CD14-positive monocyte (primary cell): ENCODE results near the gene HCFC2. TPM values are rescaled to one million over a fixed set of nuclear protein-coding genes. Genes with fewer than 3 reads are reported as not detected.

Experiments
- DNase-seq, 3 donors: peaks; one replicate each; pipeline ENCODE4 v3.0.0-alpha.2; 2011 to 2022
- H2AFZ ChIP-seq: 2 replicates; pipeline ENCODE4 v1.6.0; 2012; ENCODE audit warnings: mild to moderate bottlenecking, low read depth, low read length, inconsistent platforms; ENCODE audit not compliant: insufficient read depth, poor library complexity, severe bottlenecking
- H3K27ac ChIP-seq, 2 donors: 1 replicate in 1 of 2; 2 replicates in 1 of 2; pipeline ENCODE4 v1.5.1; 2012 to 2013; ENCODE audit warnings: low read length in 2 of 2, control low read depth in 1 of 2, inconsistent platforms in 1 of 2, low read depth in 1 of 2, mild to moderate bottlenecking in 1 of 2
- H3K27me3 ChIP-seq, 2 donors: one replicate each; pipeline versions ENCODE4 v1.6.0 to v1.6.1; 2011 to 2013; ENCODE audit warnings: low read length in 2 of 2; ENCODE audit not compliant: control insufficient read depth in 2 of 2, insufficient read depth in 2 of 2
- H3K36me3 ChIP-seq, 2 donors: replicated peaks in 1 of 2; 1 replicate in 1 of 2; 2 replicates in 1 of 2; pipeline versions ENCODE4 v1.5.1 to v1.6.1; 2012 to 2013; ENCODE audit warnings: low read length in 2 of 2, control low read depth in 1 of 2, inconsistent platforms in 1 of 2, mild to moderate bottlenecking in 1 of 2; ENCODE audit not compliant: insufficient read depth in 2 of 2, control insufficient read depth in 1 of 2
- H3K4me1 ChIP-seq, 2 donors: 1 replicate in 1 of 2; 2 replicates in 1 of 2; pipeline versions ENCODE4 v1.5.1 to v1.6.1; 2012 to 2013; ENCODE audit warnings: low read length in 2 of 2, control low read depth in 1 of 2, inconsistent platforms in 1 of 2, mild to moderate bottlenecking in 1 of 2, moderate library complexity in 1 of 2; ENCODE audit not compliant: insufficient read depth in 2 of 2, control insufficient read depth in 1 of 2
- H3K4me2 ChIP-seq: replicated peaks from 2 replicates; pipeline ENCODE3; 2012; ENCODE audit warnings: low read length, moderate library complexity, mild to moderate bottlenecking; ENCODE audit not compliant: poor library complexity, severe bottlenecking; ENCODE audit errors: extremely low read depth
- H3K4me3 ChIP-seq, 3 experiments: fragments of 200-600 bp in 1 of 3; sonication (generic) in 1 of 3; replicated peaks in 1 of 3; 1 replicate in 2 of 3; 2 replicates in 1 of 3; pipeline ENCODE4 v1.5.1; 2011 to 2013; ENCODE audit warnings: low read length in 3 of 3, mild to moderate bottlenecking in 3 of 3, control low read depth in 2 of 3, low read depth in 2 of 3, inconsistent platforms in 1 of 3, moderate library complexity in 1 of 3
- H3K79me2 ChIP-seq: 2 replicates; pipeline ENCODE4 v1.6.0; 2012; ENCODE audit warnings: mild to moderate bottlenecking, control low read depth, inconsistent platforms, low read length, moderate library complexity; ENCODE audit not compliant: insufficient read depth
- H3K9ac ChIP-seq: 2 replicates; pipeline ENCODE4 v1.6.0; 2017; ENCODE audit warnings: low read length, mild to moderate bottlenecking; ENCODE audit not compliant: insufficient read depth, poor library complexity, severe bottlenecking
- H3K9me3 ChIP-seq, 2 donors: replicated peaks in 1 of 2; 1 replicate in 1 of 2; 2 replicates in 1 of 2; pipeline versions ENCODE4 v1.5.1 to v1.6.1; 2012 to 2013; ENCODE audit warnings: low read length in 2 of 2, control low read depth in 1 of 2; ENCODE audit not compliant: control insufficient read depth in 1 of 2, insufficient read depth in 1 of 2
- H4K20me1 ChIP-seq: 2 replicates; pipeline ENCODE4 v1.6.0; 2012; ENCODE audit warnings: mild to moderate bottlenecking, low read length, control low read depth, moderate library complexity; ENCODE audit not compliant: insufficient read depth
- H3K27ac Mint-ChIP-seq, 7 donors: one replicate each; pipeline ENCODE4 v1.8.0; 2020; ENCODE audit warnings: mild to moderate bottlenecking in 7 of 7, mixed read lengths in 7 of 7, moderate library complexity in 6 of 7, inconsistent platforms in 2 of 7
- H3K27me3 Mint-ChIP-seq, 3 donors: one replicate each; pipeline ENCODE4 v1.8.0; 2021 to 2022; ENCODE audit warnings: low read depth in 3 of 3, mild to moderate bottlenecking in 3 of 3, mixed read lengths in 3 of 3, moderate library complexity in 3 of 3, inconsistent platforms in 1 of 3
- H3K36me3 Mint-ChIP-seq, 2 donors: one replicate each; pipeline ENCODE4 v1.8.0; 2020; ENCODE audit warnings: mixed read lengths in 2 of 2, inconsistent platforms in 1 of 2, mild to moderate bottlenecking in 1 of 2
- H3K4me1 Mint-ChIP-seq: one replicate; pipeline ENCODE4 v1.8.0; 2020; ENCODE audit warnings: mild to moderate bottlenecking, mixed read lengths
- H3K4me3 Mint-ChIP-seq, 2 donors: one replicate each; pipeline ENCODE4 v1.8.0; 2020; ENCODE audit warnings: mild to moderate bottlenecking in 2 of 2, mixed read lengths in 2 of 2, moderate library complexity in 1 of 2
- H3K9me3 Mint-ChIP-seq, 7 donors: one replicate each; pipeline ENCODE4 v1.8.0; 2020 to 2022; ENCODE audit warnings: mixed read lengths in 7 of 7, mild to moderate bottlenecking in 6 of 7, moderate library complexity in 6 of 7, inconsistent platforms in 2 of 7
- WGBS: methylation state at CpG from one replicate; pipeline ENCODE4 v1.1.5; 2013; ENCODE audit warnings: missing lambda C conversion rate; ENCODE audit not compliant: insufficient coverage; 5-methylcytosine and 5-hydroxymethylcytosine counted together
- intact Hi-C, 2 donors: fragments of 100-400 bp; cut with micrococcal nuclease; formaldehyde crosslinking; loops; one replicate each; pipeline versions ENCODE4 v1.15.0 to v1.15.1; 2023
- polyA plus RNA-seq, 3 donors: library from polyadenylated mRNA; depleted of rRNA in 1 of 3; unstranded in 2 of 3; stranded (reverse) in 1 of 3; fragments of 300-500 nt in 2 of 3; fragments of >200 nt in 1 of 3; fragmentation: Illumina TruSeq in 2 of 3; gene quantifications; 1 replicate in 2 of 3; 2 replicates in 1 of 3; pipeline ENCODE4 v1.2.3, GENCODE V29; 2012 to 2021
- TF ChIP-seq, protein P1 (sequence below): fragments of 200-600 bp; IDR thresholded peaks from one replicate; pipeline ENCODE4 v1.8.0; 2022; ENCODE audit warnings: antibody characterized with exemption, mild to moderate bottlenecking

Gene HCFC2
- polyA plus RNA-seq, 3 donors: 3.3 to 8.7 (median 4.3) TPM

DNA sequence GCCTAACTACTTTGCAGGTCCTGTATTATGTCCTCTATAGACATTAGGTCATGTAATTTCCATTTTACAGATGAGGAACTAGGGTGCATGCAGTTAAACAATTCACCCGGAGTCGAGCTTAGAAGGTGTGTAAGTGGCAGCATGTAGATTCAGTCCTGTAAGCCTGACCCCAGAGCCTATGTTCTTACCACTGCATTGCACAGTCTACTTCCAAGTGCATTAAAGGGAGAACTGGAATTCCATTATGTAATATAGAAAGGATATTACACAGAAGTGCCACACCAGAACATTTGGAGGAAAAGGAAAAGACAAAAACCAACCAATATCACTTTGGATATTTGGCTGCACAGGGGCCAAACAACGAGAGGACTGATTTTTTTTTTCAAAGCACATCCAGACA, 15.5 kb upstream of the HCFC2 start:
- H3K4me2 ChIP-seq: no peak overlapping the region
- H3K4me3 ChIP-seq: no peak overlapping the region
- H3K36me3 Mint-ChIP-seq: no peaks in the 10 kb centered on the region
- no peaks in the 10 kb centered on the region for H4K20me1 ChIP-seq
- TF ChIP-seq, protein P1, sequence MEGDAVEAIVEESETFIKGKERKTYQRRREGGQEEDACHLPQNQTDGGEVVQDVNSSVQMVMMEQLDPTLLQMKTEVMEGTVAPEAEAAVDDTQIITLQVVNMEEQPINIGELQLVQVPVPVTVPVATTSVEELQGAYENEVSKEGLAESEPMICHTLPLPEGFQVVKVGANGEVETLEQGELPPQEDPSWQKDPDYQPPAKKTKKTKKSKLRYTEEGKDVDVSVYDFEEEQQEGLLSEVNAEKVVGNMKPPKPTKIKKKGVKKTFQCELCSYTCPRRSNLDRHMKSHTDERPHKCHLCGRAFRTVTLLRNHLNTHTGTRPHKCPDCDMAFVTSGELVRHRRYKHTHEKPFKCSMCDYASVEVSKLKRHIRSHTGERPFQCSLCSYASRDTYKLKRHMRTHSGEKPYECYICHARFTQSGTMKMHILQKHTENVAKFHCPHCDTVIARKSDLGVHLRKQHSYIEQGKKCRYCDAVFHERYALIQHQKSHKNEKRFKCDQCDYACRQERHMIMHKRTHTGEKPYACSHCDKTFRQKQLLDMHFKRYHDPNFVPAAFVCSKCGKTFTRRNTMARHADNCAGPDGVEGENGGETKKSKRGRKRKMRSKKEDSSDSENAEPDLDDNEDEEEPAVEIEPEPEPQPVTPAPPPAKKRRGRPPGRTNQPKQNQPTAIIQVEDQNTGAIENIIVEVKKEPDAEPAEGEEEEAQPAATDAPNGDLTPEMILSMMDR: no peak
- no peaks in the 10 kb centered on the region for H3K36me3 ChIP-seq
- H3K4me3 Mint-ChIP-seq: no peak overlapping the region
- no peak overlapping the region for H3K9ac ChIP-seq
- H3K27me3 ChIP-seq: peaks cover 35 to 38% of the 10 kb centered on the region in 2 donors
- H3K27ac ChIP-seq: no peak overlapping the region
- H3K4me1 ChIP-seq: peaks cover 0 to 7% of the 10 kb centered on the region in 2 donors
- no peak overlapping the region for H3K27ac Mint-ChIP-seq
- no peaks in the 10 kb centered on the region for H3K79me2 ChIP-seq
- H3K9me3 Mint-ChIP-seq: peaks cover 0 to 4% (median 0%) of the 10 kb centered on the region in 7 donors
- intact Hi-C loops: no loop called here
- no peak overlapping the region for H2AFZ ChIP-seq
- H3K9me3 ChIP-seq: no peaks in the 10 kb centered on the region
- H3K27me3 Mint-ChIP-seq: peaks cover 32 to 42% (median 34%) of the 10 kb centered on the region in 3 donors
- DNase-seq: no peak
- peaks cover 8% of the 10 kb centered on the region for H3K4me1 Mint-ChIP-seq
- WGBS: 71% methylated on average over 1 of the region's 3 CpGs

DNA sequence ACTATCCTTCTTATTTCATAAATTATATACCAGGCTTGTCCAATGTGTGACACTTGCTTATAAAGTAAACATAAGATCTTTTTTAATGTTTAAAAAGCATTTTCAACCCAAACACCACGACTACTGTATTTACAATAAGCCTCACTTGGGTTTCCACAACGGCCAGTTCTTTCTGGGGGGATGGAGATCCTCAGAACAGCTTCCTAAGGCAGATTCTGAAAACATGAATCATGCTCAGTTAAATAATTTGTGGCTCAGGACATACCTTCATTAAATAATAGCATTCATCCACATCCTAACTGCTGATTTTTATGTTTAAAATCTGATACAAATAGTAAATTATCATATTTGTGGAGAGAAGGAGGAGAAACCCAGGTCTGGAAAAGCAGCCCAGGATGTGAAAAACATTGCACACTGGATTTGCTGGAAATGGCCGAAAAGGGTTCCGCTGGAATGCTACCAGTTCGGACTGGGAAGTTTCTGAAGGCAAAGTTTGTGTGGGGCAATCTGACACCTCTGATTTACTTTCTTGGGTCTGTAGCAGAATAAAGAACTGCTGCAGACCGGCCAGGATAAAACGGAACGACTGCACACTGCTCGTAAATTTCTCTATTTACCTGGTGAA, 14.9 kb upstream of the HCFC2 start:
- no peak for DNase-seq
- Histone ChIP-seq H3K27ac (no peak overlapping the region), H3K4me1 (peaks cover 0 to 7% of the 10 kb centered on the region in 2 donors), H3K4me3 (no peak overlapping the region), H4K20me1 (no peaks in the 10 kb centered on the region), H2AFZ (no peak overlapping the region), H3K9ac (no peak overlapping the region), H3K27me3 (peaks cover 35 to 38% of the 10 kb centered on the region in 2 donors), H3K36me3 (no peaks in the 10 kb centered on the region), H3K79me2 (no peaks in the 10 kb centered on the region), H3K9me3 (no peaks in the 10 kb centered on the region), H3K4me2 (no peak overlapping the region)
- WGBS: 43% methylated on average over 7 of the region's 9 CpGs
- TF ChIP-seq, protein P1: no peak
- Mint-ChIP-seq H3K4me1 (peaks cover 8% of the 10 kb centered on the region), H3K4me3 (peak overlapping the region in 1 of 2 donors; percentile 76), H3K27ac (no peak overlapping the region), H3K27me3 (peaks cover 31 to 40% (median 32%) of the 10 kb centered on the region in 3 donors), H3K36me3 (no peaks in the 10 kb centered on the region), H3K9me3 (no peaks in the 10 kb centered on the region)
- intact Hi-C loops: no loop called here
